ENCODE measurements around the gene USP21.

- no peak for TF ChIP-seq EP300 (IDR thresholded peaks at IDR 0.05)
- TF ChIP-seq POLR2AphosphoS5 (IDR thresholded peaks at IDR 0.05): no peak
- TF ChIP-seq POLR2A (IDR thresholded peaks at IDR 0.05): no peak
- TF ChIP-seq CTCF (IDR thresholded peaks at IDR 0.05): no peak
These were observed 26.5 kb downstream of the USP21 start for GRCh38 chr1:161185732-161186311.
